Measurements from ENCODE around the gene RFX4.

RFX4 gene

GRCh38 chr12:106582641-106583230, at the start of gene RFX4:
Gene RFX4, plus strand, starts transcription at chr12:106583004. Its CDS starts 317 bp downstream, at chr12:106583321.
- in situ Hi-C loops (cut with MboI; ENCODE audit: low sequenced_read_pairs) = no loop called here

DNA sequence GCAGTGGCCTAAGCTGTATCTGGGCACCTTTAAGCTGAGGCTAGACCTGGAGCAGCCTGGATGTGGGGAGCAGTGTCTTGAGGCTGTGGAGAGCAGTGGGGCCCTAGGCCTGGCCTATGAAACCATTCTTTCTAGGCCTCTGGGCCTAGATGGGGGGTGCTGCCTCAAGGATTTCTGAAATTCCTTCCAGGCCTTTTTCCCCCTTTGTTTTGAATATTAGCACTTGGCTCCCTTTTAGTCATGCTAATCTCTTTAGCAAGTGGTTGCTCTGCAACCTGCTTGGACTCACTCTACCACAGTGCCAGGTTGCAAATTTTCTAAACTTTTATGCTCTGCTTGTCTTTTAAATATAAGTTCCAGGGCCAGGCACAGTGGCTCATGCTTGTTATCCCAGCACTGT, 41.6 kb upstream of the RFX4 start:
- in situ Hi-C loops (cut with MboI; ENCODE audit: low sequenced_read_pairs) = no loop called here

DNA sequence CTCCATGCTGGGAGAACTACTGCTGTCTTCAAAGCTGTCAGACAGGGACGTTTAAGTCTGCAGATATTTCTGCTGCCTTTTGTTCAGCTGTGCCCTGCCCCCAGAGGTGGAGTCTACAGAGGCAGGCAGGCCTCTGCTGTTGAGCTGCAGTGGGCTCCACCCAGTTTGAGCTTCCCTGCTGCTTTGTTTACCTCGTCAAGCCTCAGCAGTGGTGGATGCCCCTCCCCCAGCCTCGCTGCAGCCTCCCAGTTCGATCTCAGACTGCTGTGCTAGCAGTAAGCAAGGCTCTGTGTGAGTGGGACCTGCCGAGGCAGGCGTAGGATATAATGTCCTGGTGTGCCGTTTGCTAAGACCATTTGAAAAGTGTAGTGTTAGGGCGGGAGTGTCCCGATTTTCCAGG, 31.4 kb upstream of the RFX4 start:
- in situ Hi-C loops (cut with MboI; ENCODE audit: low sequenced_read_pairs) = no loop called here

DNA sequence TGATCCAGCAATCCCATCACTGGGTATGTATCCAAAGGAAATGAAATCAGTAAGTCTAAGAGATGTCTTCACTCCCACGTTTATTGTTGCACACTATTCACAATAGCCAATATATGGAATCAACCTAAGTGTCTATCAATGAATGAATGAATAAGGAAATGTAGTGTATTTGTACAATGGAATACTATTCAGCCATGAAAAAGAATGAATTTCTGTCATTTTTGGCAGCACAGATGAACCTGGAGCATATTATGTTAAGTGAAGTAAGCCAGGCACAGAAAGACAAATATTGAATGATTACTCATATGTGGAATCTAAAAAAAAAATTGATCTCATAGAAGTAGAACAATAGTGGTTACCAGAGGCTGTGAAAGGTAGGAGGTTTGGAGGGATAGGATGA, 30.6 kb upstream of the RFX4 start:
- in situ Hi-C loops (cut with MboI; ENCODE audit: low sequenced_read_pairs) = no loop called here

GRCh38 chr12:106564678-106565329, 18.0 kb upstream of the RFX4 start:
- in situ Hi-C loops (cut with MboI; ENCODE audit: low sequenced_read_pairs) = no loop called here

DNA sequence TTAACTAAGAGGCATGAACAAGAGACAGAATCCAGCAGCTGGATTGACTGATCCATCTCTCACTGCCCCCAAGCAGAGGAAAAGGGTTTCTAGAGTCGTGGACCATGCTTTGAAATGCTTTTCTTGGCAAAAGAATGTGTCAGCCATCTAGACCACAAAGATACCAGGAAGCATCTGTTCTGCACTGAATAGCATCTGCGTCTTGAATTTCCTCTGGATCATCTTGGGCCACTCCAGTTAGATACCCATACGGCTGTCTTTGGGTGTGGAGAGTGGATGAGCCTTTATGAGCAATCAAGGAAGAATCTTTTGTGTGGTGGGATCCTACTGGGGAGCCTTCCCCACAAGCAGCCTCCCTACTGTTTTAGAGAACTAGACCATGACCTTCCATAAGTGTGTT, 16.0 kb upstream of the RFX4 start:
- in situ Hi-C loops (cut with MboI; ENCODE audit: low sequenced_read_pairs) = no loop called here

- in situ Hi-C loops (cut with MboI; ENCODE audit: low sequenced_read_pairs) = no loop called here
These were observed 9.6 kb upstream of the RFX4 start for GRCh38 chr12:106573239-106573638.

GRCh38 chr12:106576848-106577247, 6.0 kb upstream of the RFX4 start:
- in situ Hi-C loops (cut with MboI; ENCODE audit: low sequenced_read_pairs) = no loop called here

GRCh38 chr12:106580671-106581508, 1.9 kb upstream of the RFX4 start:
- in situ Hi-C loops (cut with MboI; ENCODE audit: low sequenced_read_pairs) = no loop called here

DNA sequence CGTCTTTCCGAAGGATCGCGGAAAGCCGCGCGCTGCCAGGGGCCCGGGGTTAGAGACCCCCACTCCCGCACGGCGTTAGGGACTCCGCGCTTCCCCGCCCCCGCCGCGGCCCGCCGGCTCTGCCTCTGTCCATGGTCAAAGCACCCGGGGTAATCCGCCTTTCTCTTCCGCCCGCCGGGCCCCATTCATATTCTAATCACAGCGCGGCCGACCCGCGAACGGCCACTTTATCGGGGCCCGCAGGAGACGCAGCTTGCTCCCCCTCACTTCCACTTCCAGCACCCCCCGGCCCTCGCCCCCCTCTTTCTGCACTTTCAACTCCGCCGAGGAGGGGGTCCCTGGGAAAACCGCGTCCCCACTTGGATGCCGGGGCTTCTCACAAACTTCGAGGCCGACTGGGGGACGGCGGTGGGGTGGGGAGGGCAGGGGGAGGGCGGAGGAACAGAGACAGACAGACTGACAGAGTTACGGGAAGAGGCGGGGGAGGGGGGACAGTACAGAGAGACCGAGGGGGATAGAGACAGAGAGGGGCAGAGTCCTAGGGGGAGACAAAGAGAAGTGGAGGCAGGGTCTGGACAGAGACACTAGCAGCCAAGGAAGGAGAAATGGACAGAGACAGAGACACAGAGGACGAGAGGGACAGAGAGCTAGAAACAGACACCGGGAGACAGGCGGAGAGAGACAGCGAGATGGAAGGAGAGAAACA, 1.1 kb upstream of the RFX4 start:
- in situ Hi-C loops (cut with MboI; ENCODE audit: low sequenced_read_pairs) = no loop called here

- in situ Hi-C loops (cut with MboI; ENCODE audit: low sequenced_read_pairs) = no loop called here
These were observed 584 bp upstream of the RFX4 start for GRCh38 chr12:106582249-106582591.

DNA sequence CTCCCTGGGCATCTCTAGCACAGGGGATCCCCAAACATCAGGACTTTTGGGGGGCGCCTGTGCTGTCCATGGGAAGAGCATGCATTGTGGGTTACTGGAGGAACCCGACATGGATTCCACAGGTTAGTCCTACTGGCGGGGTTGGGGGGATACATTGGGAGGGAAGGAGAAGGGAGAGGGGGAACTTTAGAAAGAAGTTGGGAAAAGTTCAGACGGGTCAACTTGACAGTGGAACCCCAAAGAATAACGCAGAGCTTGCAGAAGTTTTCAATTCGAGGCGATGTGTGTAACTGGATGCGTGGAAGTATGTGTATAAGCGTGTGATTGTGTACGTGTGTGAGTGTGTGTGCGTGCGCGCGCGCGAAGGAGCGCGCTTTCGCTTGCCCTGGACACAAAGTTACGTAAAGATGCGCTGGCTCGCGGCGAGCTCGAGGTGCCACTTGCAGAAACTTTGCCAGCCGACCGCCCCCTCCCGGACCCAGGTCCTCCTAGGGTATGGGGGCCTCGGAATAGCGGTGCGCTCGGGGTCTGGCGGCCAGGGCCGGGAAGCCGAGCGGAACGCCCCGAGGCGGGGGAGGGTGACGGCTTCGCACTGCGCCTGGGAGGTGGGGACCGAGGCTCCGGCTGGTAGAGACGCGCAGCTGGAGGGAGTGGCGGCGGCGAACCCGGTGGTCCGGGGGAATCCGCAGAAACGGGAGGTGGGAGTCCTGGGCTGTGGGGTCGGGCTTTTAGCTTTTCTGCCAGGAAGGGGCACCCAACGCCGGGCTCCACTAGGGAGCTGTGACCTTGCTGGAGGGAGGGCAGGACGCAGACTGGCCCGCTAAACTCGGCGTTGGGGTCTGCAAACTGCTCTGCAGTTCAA, 669 bp downstream of the RFX4 start:
- in situ Hi-C loops (cut with MboI; ENCODE audit: low sequenced_read_pairs) = no loop called here

DNA sequence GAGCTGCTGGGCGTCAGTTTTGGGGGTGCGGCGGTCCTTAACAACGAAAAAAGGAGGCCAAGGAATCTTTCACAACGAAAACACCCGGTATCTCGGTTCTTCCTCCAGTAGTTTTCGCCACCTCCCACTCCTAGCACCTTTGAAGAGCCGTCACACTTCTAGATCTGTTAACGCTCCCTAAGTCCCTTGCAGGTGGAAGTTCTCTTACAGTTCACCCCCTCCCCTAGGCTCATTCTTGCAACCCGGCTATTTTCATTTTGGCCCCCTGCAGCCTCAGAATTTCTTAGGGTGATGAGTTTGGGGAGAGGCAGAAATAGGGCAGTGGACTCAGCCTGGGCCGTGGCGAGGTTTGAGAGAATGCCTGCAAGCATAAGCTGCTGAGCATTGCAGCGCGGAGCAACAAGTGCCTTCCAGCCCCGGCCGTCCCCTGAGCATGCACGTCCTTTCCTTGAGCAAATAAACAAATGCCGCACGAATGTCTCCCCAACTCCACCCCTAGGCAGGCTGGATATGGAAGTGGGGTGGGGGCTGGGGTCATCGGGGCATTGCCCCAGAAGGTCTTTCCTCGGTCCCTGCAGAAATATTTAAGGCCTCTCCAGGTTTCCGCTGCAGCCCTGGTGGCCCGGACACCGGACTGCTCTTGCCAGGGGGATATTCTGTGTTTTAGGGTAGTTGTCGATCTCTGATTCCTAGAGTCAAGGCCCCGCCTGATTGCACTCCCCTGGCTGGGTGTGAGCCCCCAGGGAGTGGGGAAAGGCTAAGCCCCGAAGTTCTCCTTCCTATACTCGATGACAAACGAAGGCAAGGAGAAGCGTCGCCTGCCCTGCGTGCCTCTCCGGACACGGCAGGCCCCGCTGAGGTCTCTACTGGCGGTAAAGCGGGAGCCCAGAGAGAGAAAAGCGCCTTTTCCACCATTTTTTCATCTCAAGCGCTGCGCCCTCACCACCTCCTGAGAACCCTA, 1.6 kb downstream of the RFX4 start:
- in situ Hi-C loops (cut with MboI; ENCODE audit: low sequenced_read_pairs) = no loop called here

- in situ Hi-C loops (cut with MboI; ENCODE audit: low sequenced_read_pairs) = no loop called here
These were observed 2.3 kb downstream of the RFX4 start for GRCh38 chr12:106585105-106585520.

- in situ Hi-C loops (cut with MboI; ENCODE audit: low sequenced_read_pairs) = no loop called here
These were observed 2.9 kb downstream of the RFX4 start for GRCh38 chr12:106585521-106586277.

GRCh38 chr12:106586278-106586802, 3.5 kb downstream of the RFX4 start:
- in situ Hi-C loops (cut with MboI; ENCODE audit: low sequenced_read_pairs) = no loop called here

DNA sequence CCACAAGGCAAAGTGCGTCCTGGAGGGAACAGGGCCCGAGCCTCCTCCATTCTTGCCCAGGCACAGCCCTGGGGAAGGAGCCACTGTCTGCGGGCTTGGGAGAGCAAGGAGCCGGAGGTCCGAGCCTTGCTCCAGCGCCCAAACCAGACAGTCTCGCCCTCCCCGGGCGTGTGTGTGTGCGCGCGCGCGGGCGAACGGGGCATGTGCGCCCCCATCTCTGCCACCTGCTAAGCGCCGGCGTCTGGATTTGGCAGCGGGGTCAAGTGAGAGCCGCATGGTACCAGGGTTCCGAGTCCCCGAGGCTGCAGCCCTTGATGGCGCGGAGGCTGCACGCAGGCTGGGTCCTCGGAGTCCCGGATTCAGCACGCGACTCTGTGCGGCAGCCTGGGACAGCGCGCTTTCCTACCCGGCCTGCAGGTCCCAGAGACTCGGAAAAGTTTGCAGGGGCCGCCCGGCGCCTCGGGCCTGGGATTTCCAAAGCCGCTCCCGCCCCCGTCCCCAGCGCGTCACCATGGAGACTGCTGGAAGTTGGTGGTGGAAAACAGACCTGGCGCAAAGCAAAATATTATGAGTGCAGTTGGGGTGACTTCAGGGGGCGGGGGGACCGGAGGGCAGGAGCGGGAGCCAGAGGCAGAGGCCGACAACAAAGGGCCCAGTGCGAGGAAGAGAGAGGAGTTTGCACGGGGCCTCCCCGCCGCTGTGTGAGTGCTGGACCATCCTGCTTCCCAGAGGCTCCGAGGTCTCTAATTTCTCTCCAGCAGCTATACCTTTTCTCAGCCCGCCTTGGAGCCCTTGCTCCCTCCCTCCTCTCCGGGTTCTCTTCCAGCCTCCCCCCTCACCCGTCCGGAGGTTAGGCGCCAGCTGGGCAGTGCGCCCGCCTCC, 4.2 kb downstream of the RFX4 start:
- in situ Hi-C loops (cut with MboI; ENCODE audit: low sequenced_read_pairs) = no loop called here

Measured in HL-60/S4 treated with retinoic acid at 250 ng/mL for 4 days and 3 days (cell line).